Subcutaneous adipose tissue (tissue), 4 donors: Measurements from ENCODE around the gene SYNGR1. TPM values are rescaled to one million over a fixed set of nuclear protein-coding genes. Genes with fewer than 3 reads are reported as not detected.

Source experiments
- CTCF ChIP-seq: fragments of 450-650 bp; IDR thresholded peaks from one replicate; pipeline ENCODE4 v1.5.1; 2016; ENCODE audit warnings: low read depth, mild to moderate bottlenecking, control low read depth, antibody characterized with exemption, moderate library complexity
- total RNA-seq, 4 donors: library from RNA; depleted of rRNA; stranded (reverse); fragments of >200 nt; gene quantifications; one replicate each; pipeline ENCODE4 v1.1.0, GENCODE V29; 2016

The SYNGR1 gene
- total RNA-seq, 4 donors from 2014 or later, result 2.6 to 15.3 (median 3.7) TPM

- no peak for TF ChIP-seq CTCF
Observed at GRCh38 chr22:39422101-39422500, 72.3 kb downstream of the SYNGR1 start.

- no peak for TF ChIP-seq CTCF
Observed at GRCh38 chr22:39422721-39423120, 72.9 kb downstream of the SYNGR1 start.

GRCh38 chr22:39423976-39424375, 74.2 kb downstream of the SYNGR1 start:
- TF ChIP-seq CTCF, result no peak

- TF ChIP-seq CTCF, result no peak
Observed at GRCh38 chr22:39426380-39427043, 76.7 kb downstream of the SYNGR1 start.

- TF ChIP-seq CTCF, result no peak
Observed at GRCh38 chr22:39427751-39428596, 78.2 kb downstream of the SYNGR1 start.

GRCh38 chr22:39428597-39429071, 78.8 kb downstream of the SYNGR1 start:
- TF ChIP-seq CTCF, result no peak

GRCh38 chr22:39429186-39429585, 79.4 kb downstream of the SYNGR1 start:
- TF ChIP-seq CTCF, result no peak
